HepG2 (cell line): ENCODE results near the gene TWNK. TPM values are rescaled to one million over a fixed set of nuclear protein-coding genes. Genes with fewer than 3 reads are reported as not detected.

ENCODE experiments used
- CBX2 ChIP-seq, 2 experiments: fragments of 200-600 bp in 1 of 2; sonication (generic); formaldehyde crosslinking in 1 of 2; IDR thresholded peaks; 2 replicates each; pipeline versions ENCODE4 v1.7.0 to v1.8.1; 2018 to 2022; ENCODE audit warnings: low read depth in 2 of 2, low read length in 1 of 2, mild to moderate bottlenecking in 1 of 2, missing genetic modification reagents in 1 of 2
- CHCHD3 ChIP-seq: sonication (generic); formaldehyde crosslinking; IDR thresholded peaks from 2 replicates; pipeline ENCODE4 v1.8.0; 2022; ENCODE audit warnings: mild to moderate bottlenecking, missing genetic modification reagents, moderate library complexity
- FOXC1 ChIP-seq: sonication (generic); formaldehyde crosslinking; IDR thresholded peaks from 2 replicates; pipeline ENCODE4 v1.8.0; 2022; ENCODE audit warnings: mild to moderate bottlenecking, missing genetic modification reagents, borderline replicate concordance
- FOXK2 ChIP-seq: fragments of 450-650 bp; IDR thresholded peaks from 2 replicates; pipeline ENCODE4 v1.6.1; 2016
- GLI4 ChIP-seq: sonication (generic); formaldehyde crosslinking; IDR thresholded peaks from 2 replicates; pipeline ENCODE4 v1.5.1; 2020; ENCODE audit warnings: missing genetic modification reagents, mild to moderate bottlenecking, moderate library complexity, borderline replicate concordance
- HOXA5 ChIP-seq: sonication (generic); formaldehyde crosslinking; IDR thresholded peaks from 2 replicates; pipeline ENCODE4 v1.4.0; 2020; ENCODE audit warnings: missing genetic modification reagents
- JARID2 ChIP-seq: sonication (generic); formaldehyde crosslinking; IDR thresholded peaks from 2 replicates; pipeline ENCODE4 v1.8.1; 2023; ENCODE audit warnings: missing genetic modification reagents, inconsistent platforms; ENCODE audit not compliant: insufficient replicate concordance
- JUNB ChIP-seq: sonication (generic); formaldehyde crosslinking; IDR thresholded peaks from 2 replicates; pipeline ENCODE4 v1.8.0; 2022; ENCODE audit warnings: missing genetic modification reagents, mild to moderate bottlenecking, borderline replicate concordance
- MAFG ChIP-seq: sonication (generic); formaldehyde crosslinking; IDR thresholded peaks from 2 replicates; pipeline ENCODE4 v1.5.1; 2020; ENCODE audit warnings: mild to moderate bottlenecking, missing genetic modification reagents
- PAF1 ChIP-seq: IDR thresholded peaks from 2 replicates; pipeline ENCODE4 v1.6.1; 2016; ENCODE audit warnings: missing genetic modification reagents, missing compliant biosample characterization
- PAWR ChIP-seq: sonication (generic); formaldehyde crosslinking; IDR thresholded peaks from 2 replicates; pipeline ENCODE4 v1.4.0; 2020; ENCODE audit warnings: missing genetic modification reagents, mild to moderate bottlenecking, borderline replicate concordance
- REXO4 ChIP-seq: sonication (generic); formaldehyde crosslinking; IDR thresholded peaks from 2 replicates; pipeline ENCODE4 v1.8.0; 2022; ENCODE audit warnings: missing genetic modification reagents, mild to moderate bottlenecking, borderline replicate concordance
- RFX3 ChIP-seq: IDR thresholded peaks from 2 replicates; pipeline ENCODE4 v1.6.1; 2016; ENCODE audit warnings: missing biosample characterization, missing genetic modification reagents
- ZNF354B ChIP-seq: sonication (generic); formaldehyde crosslinking; IDR thresholded peaks from 2 replicates; pipeline ENCODE4 v1.8.0; 2022; ENCODE audit warnings: mild to moderate bottlenecking, missing genetic modification reagents
- ZNF629 ChIP-seq: sonication (generic); formaldehyde crosslinking; conservative IDR thresholded peaks from 2 replicates; pipeline ENCODE4 v1.5.0; 2020; ENCODE audit warnings: missing genetic modification reagents
- ZNF672 ChIP-seq: sonication (generic); formaldehyde crosslinking; IDR thresholded peaks from 2 replicates; pipeline ENCODE4 v1.8.1; 2022; ENCODE audit warnings: missing genetic modification reagents
- ZNF772 ChIP-seq: sonication (generic); formaldehyde crosslinking; IDR thresholded peaks from 2 replicates; pipeline ENCODE4 v1.5.0; 2020; ENCODE audit warnings: mild to moderate bottlenecking, missing genetic modification reagents
- ZNF790 ChIP-seq: sonication (generic); formaldehyde crosslinking; IDR thresholded peaks from 2 replicates; pipeline ENCODE4 v1.8.0; 2022; ENCODE audit warnings: missing genetic modification reagents, mild to moderate bottlenecking, borderline replicate concordance
- ZNF839 ChIP-seq: sonication (generic); formaldehyde crosslinking; IDR thresholded peaks from 2 replicates; pipeline ENCODE4 v1.4.0; 2020; ENCODE audit warnings: missing genetic modification reagents, mild to moderate bottlenecking, borderline replicate concordance
- polyA plus RNA-seq, 8 experiments: library from polyadenylated mRNA; depleted of rRNA in 3 of 8; stranded (reverse) in 7 of 8; unstranded in 1 of 8; fragments of >200 nt; fragmentation: Illumina TruSeq in 4 of 8; extraction: Trizol in 4 of 8; gene quantifications; 2 replicates each; pipeline versions ENCODE4 v1.2.1 to v1.2.3, GENCODE V29; 2011 to 2016; ENCODE audit warnings: low read depth in 4 of 8, missing spikeins in 1 of 8, mixed read lengths in 1 of 8; ENCODE audit not compliant: insufficient read depth in 1 of 8
- total RNA-seq, 5 experiments: library from RNA; depleted of rRNA; stranded (reverse); fragments of >200 nt; fragmentation: Illumina TruSeq; extraction: Trizol; gene quantifications; 2 replicates each; pipeline ENCODE4 v1.2.3, GENCODE V29; 2016; ENCODE audit warnings: low read depth in 1 of 5
- TF ChIP-seq, protein P1 (sequence below): sonication (generic); formaldehyde crosslinking; IDR thresholded peaks from 2 replicates; pipeline ENCODE4 v1.4.0; 2020; ENCODE audit warnings: mild to moderate bottlenecking, missing genetic modification reagents
- TF ChIP-seq, protein P2 (sequence below): sonication (generic); formaldehyde crosslinking; IDR thresholded peaks from 2 replicates; pipeline ENCODE4 v1.9.0; 2022; ENCODE audit warnings: missing genetic modification reagents, mild to moderate bottlenecking, borderline replicate concordance
- TF ChIP-seq, protein P3 (sequence below): sonication (generic); formaldehyde crosslinking; IDR thresholded peaks from 2 replicates; pipeline ENCODE4 v1.9.0; 2021; ENCODE audit warnings: missing genetic modification reagents, borderline replicate concordance

Gene TWNK
- total and polyA plus RNA-seq, 2 of the 13 experiments (the other 11 are each of a cell fraction or from before 2014, with no cell fraction given): 10.7 to 16.5 TPM

DNA sequence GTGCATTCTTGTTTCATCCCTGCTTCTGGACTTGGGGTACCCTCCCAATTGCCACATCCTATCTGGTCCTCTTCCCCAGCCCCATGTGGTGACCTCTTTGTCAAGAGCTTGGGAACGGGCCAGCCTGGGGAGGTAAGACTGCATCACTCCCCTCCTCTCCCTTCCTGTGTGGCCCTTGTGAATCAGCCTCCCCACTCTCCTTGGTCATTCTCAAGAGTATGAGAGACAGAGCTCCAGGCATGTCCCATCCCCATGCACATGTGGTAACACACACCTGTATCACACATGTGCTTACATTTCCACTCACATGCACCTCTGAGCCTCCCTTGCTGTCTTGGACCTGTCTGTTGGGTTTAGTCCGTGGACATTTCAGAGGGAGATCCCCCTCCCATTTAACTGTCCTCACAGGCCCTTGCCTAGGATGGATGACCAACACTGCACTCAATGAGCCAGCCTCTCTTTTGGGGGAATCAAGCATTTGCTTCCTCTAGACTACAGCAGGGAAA, 2.6 kb upstream of the TWNK start (continued):
- TF ChIP-seq, protein P1, sequence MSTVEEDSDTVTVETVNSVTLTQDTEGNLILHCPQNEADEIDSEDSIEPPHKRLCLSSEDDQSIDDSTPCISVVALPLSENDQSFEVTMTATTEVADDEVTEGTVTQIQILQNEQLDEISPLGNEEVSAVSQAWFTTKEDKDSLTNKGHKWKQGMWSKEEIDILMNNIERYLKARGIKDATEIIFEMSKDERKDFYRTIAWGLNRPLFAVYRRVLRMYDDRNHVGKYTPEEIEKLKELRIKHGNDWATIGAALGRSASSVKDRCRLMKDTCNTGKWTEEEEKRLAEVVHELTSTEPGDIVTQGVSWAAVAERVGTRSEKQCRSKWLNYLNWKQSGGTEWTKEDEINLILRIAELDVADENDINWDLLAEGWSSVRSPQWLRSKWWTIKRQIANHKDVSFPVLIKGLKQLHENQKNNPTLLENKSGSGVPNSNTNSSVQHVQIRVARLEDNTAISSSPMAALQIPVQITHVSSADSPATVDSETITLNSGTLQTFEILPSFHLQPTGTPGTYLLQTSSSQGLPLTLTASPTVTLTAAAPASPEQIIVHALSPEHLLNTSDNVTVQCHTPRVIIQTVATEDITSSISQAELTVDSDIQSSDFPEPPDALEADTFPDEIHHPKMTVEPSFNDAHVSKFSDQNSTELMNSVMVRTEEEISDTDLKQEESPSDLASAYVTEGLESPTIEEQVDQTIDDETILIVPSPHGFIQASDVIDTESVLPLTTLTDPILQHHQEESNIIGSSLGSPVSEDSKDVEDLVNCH: no peak
- TF ChIP-seq CHCHD3 (CRISPR knock-in tag): no peak
- TF ChIP-seq ZNF672 (CRISPR knock-in tag): 0 out of 2 replicates have a peak, but pooled peaks have one; percentile 46
- peak; percentile 35; the same call in 1 of the 2 replicates for TF ChIP-seq ZNF790 (CRISPR knock-in tag)
- TF ChIP-seq, protein P2, sequence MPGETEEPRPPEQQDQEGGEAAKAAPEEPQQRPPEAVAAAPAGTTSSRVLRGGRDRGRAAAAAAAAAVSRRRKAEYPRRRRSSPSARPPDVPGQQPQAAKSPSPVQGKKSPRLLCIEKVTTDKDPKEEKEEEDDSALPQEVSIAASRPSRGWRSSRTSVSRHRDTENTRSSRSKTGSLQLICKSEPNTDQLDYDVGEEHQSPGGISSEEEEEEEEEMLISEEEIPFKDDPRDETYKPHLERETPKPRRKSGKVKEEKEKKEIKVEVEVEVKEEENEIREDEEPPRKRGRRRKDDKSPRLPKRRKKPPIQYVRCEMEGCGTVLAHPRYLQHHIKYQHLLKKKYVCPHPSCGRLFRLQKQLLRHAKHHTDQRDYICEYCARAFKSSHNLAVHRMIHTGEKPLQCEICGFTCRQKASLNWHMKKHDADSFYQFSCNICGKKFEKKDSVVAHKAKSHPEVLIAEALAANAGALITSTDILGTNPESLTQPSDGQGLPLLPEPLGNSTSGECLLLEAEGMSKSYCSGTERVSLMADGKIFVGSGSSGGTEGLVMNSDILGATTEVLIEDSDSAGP (CRISPR knock-in tag): peak; percentile 39; the same call in 1 of the 2 replicates
- TF ChIP-seq ZNF772 (CRISPR knock-in tag): 0 out of 2 replicates have a peak, but pooled peaks have one; percentile 12
- no peak for TF ChIP-seq CBX2 (IDR thresholded peaks at IDR 0.05; ENCODE audit: low read depth, low read length)
- TF ChIP-seq CBX2 (CRISPR knock-in tag; IDR thresholded peaks at IDR 0.05; ENCODE audit: low read depth): no peak
- TF ChIP-seq ZNF839 (CRISPR knock-in tag): no peak
- no peak for TF ChIP-seq GLI4 (CRISPR knock-in tag)
- TF ChIP-seq HOXA5 (CRISPR knock-in tag): no peak
- no peak for TF ChIP-seq REXO4 (CRISPR knock-in tag)
- TF ChIP-seq MAFG (CRISPR knock-in tag): no peak
- TF ChIP-seq PAF1 (CRISPR knock-in tag): peak; percentile 92; the same call in 1 of the 2 replicates
- TF ChIP-seq FOXK2: no peak
- no peak for TF ChIP-seq ZNF354B (CRISPR knock-in tag)
- TF ChIP-seq JUNB (CRISPR knock-in tag): 0 out of 2 replicates have a peak, but pooled peaks have one; percentile 16
- TF ChIP-seq, protein P3, sequence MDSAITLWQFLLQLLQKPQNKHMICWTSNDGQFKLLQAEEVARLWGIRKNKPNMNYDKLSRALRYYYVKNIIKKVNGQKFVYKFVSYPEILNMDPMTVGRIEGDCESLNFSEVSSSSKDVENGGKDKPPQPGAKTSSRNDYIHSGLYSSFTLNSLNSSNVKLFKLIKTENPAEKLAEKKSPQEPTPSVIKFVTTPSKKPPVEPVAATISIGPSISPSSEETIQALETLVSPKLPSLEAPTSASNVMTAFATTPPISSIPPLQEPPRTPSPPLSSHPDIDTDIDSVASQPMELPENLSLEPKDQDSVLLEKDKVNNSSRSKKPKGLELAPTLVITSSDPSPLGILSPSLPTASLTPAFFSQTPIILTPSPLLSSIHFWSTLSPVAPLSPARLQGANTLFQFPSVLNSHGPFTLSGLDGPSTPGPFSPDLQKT: no peak
- no peak for TF ChIP-seq JARID2 (CRISPR knock-in tag)
- no peak for TF ChIP-seq PAWR (CRISPR knock-in tag)
- no peak for TF ChIP-seq ZNF629
- TF ChIP-seq FOXC1 (CRISPR knock-in tag): no peak
- no peak for TF ChIP-seq RFX3
